Measurements from ENCODE around the gene MFSD1.

MFSD1 gene

DNA sequence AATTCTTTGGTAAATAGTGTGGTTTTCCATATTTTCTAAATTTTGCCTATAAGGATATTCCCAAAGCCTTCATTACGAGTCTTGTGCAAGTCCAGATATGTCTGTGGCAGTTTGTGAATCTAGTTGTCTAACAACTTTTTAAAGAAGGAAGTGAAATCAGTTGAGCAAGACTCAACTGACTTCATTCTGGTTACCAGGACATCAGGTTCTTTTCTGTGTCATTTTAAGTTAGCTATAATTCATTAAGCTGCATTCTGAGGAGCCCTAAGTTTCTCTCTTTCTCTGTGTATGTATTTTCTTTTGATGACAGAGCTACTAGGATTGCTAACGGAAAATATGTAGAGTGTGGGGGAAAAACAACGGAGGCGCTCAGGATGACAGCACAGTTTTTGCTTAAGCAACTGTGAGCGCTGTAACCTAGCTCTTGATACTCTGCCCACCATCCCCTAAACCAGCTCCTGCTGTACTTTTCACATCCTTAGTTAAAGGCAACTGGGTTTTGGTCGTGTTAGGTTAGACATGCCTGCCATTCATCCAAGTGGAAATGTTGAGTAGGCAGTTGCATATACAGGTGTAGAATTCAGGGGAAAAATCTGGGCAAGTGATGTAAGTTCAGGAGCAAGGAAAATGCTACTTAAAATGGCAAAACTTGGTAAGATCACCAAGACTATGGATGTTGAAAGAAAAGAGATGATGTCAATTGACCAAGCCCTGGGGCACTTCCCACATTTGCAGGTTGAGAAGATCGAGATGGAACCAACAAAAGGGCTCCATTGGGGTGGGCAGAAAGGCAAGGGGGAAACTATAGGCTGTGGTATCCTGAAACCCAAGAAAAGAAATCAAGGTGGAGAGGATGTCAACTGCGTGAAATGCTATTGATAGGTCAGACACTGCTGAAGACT lies 9.2 kb downstream of the MFSD1 start:
- CTCF ChIA-PET = interaction anchor here (0.7 to 1.4 kb wide), 4 partner anchors 9 to 449 kb away, joined by 3 to 7 read pairs (median 4); no protein-coding TSS in a partner anchor
- H3K36me3 Mint-ChIP-seq = peaks cover 36% of the 10 kb centered on the region
- no peak overlapping the region for H3K4me3 Mint-ChIP-seq
- H3K27ac Mint-ChIP-seq = no peak overlapping the region
- H3K27me3 Mint-ChIP-seq = no peaks in the 10 kb centered on the region
- H3K9me3 Mint-ChIP-seq = no peaks in the 10 kb centered on the region
- H3K4me1 Mint-ChIP-seq = peaks cover 23% of the 10 kb centered on the region
- DNase-seq = no peak

GRCh38 chr3:158819282-158819681 lies 17.4 kb downstream of the MFSD1 start:
- no peaks in the 10 kb centered on the region for H3K9me3 Mint-ChIP-seq
- no peak overlapping the region for H3K27ac Mint-ChIP-seq
- H3K27me3 Mint-ChIP-seq = no peaks in the 10 kb centered on the region
- CTCF ChIA-PET = interaction anchor here (0.9 to 1.2 kb wide), 3 partner anchors 10 to 441 kb away, joined by 3 to 5 read pairs (median 3); no protein-coding TSS in a partner anchor
- H3K36me3 Mint-ChIP-seq = peaks cover 26% of the 10 kb centered on the region
- no peaks in the 10 kb centered on the region for H3K4me1 Mint-ChIP-seq
- DNase-seq = no peak
- no peak overlapping the region for H3K4me3 Mint-ChIP-seq

DNA sequence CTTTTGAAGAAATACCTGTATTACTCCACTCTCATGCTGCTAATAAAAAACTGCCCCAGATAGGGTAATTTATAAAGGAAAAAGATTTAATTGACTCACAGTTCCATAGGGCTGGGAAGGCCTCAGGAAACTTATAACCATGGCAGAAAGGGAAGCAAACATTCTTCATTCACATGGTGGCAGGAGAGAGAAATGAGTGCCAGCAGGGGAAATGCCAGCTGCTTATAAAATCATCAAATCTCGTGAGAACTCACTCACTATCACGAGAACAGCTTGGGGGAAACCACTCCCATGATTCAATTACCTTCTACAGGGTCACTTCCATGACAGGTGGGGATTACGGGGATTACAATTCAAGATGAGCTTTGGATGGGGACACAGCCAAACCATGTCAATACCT lies 18.7 kb downstream of the MFSD1 start:
- H3K4me1 Mint-ChIP-seq = no peaks in the 10 kb centered on the region
- no peak for DNase-seq
- CTCF ChIA-PET = interaction anchor here (1.0 kb wide), 1 partner anchor 10 kb away, joined by 4 read pairs; no protein-coding TSS in a partner anchor
- H3K9me3 Mint-ChIP-seq = no peaks in the 10 kb centered on the region
- no peak overlapping the region for H3K4me3 Mint-ChIP-seq
- H3K36me3 Mint-ChIP-seq = peaks cover 22% of the 10 kb centered on the region
- H3K27ac Mint-ChIP-seq = no peak overlapping the region
- H3K27me3 Mint-ChIP-seq = no peaks in the 10 kb centered on the region

DNA sequence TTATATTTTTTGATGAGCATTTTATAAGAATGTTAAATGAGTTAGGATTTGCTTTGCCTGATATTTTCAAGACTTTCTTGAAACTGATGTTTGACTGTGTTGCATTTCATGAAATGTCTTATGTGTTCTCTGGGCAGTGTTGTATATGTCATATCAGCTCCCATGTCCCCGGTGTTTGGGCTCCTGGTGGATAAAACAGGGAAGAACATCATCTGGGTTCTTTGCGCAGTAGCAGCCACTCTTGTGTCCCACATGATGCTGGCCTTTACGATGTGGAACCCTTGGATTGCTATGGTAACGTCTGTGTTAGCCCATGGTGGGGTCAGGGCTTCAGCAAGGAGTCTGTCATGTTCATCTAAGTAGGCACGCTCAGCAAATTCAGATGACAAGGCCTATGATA lies 20.0 kb downstream of the MFSD1 start:
- Mint-ChIP-seq H3K27me3 (no peaks in the 10 kb centered on the region), H3K4me1 (no peaks in the 10 kb centered on the region), H3K9me3 (no peaks in the 10 kb centered on the region), H3K27ac (no peak overlapping the region), H3K36me3 (peaks cover 20% of the 10 kb centered on the region), H3K4me3 (no peak overlapping the region)
- CTCF ChIA-PET = no interaction called here
- DNase-seq = no peak

DNA sequence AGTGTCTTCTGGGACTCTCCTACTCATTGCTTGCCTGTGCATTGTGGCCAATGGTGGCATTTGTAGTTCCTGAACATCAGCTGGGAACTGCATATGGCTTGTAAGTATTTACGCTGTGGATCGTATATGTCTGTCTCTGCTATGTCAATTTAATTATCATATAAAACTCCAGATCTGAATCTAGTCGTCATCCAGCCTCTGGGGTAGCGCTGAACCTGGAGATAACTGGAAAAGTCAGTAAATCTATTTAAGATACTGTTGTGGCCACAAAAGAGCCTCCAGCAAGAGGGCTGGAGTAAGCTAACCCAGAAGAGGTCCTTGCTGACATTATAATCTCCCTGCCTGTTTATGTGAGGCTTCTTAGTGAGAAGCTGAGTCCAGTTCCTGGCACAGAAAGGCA lies 21.6 kb downstream of the MFSD1 start:
- Mint-ChIP-seq H3K27me3 (no peaks in the 10 kb centered on the region), H3K4me3 (no peak overlapping the region), H3K9me3 (no peaks in the 10 kb centered on the region), H3K27ac (no peak overlapping the region), H3K36me3 (peaks cover 16% of the 10 kb centered on the region), H3K4me1 (no peaks in the 10 kb centered on the region)
- DNase-seq = no peak
- CTCF ChIA-PET = interaction anchor here (0.5 kb wide), 1 partner anchor 174 kb away, joined by 3 read pairs; no protein-coding TSS in a partner anchor

- Mint-ChIP-seq H3K27me3 (no peaks in the 10 kb centered on the region), H3K4me1 (no peaks in the 10 kb centered on the region), H3K36me3 (peaks cover 14% of the 10 kb centered on the region), H3K27ac (no peak overlapping the region), H3K9me3 (no peaks in the 10 kb centered on the region), H3K4me3 (no peak overlapping the region)
- CTCF ChIA-PET = no interaction called here
- DNase-seq = no peak
These were observed 25.9 kb downstream of the MFSD1 start for GRCh38 chr3:158827773-158828172.

DNA sequence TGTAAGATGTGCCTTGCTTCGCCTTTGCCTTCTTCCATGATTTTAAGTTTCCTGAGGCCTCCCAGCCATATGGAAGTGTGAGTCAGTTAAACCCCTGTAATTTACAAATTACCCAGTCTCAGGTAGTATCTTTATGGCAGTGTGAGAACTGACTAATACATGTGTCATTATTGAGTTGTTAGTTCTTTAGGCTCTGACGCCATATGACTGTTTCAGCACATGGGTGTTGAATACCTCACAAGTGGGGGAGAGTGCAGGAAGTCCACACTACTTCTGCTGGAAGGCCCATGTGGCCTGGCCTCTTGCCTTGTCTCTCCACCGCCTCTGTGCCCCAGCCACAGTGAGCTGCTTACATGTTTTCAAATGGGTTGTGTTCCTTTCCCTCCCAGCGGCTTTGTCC lies 28.5 kb downstream of the MFSD1 start:
- CTCF ChIA-PET = interaction anchor here (1.3 kb wide), 1 partner anchor 16 kb away, joined by 3 read pairs; no protein-coding TSS in a partner anchor
- no peak overlapping the region for H3K4me3 Mint-ChIP-seq
- no peaks in the 10 kb centered on the region for H3K4me1 Mint-ChIP-seq
- no peak overlapping the region for H3K27ac Mint-ChIP-seq
- no peaks in the 10 kb centered on the region for H3K9me3 Mint-ChIP-seq
- peaks cover 9% of the 10 kb centered on the region for H3K36me3 Mint-ChIP-seq
- H3K27me3 Mint-ChIP-seq = no peaks in the 10 kb centered on the region
- no peak for DNase-seq

GRCh38 chr3:158831861-158832260 lies 30.0 kb downstream of the MFSD1 start:
- no peaks in the 10 kb centered on the region for H3K9me3 Mint-ChIP-seq
- no peak overlapping the region for H3K4me3 Mint-ChIP-seq
- no peak for DNase-seq
- no peaks in the 10 kb centered on the region for H3K27me3 Mint-ChIP-seq
- no peak overlapping the region for H3K27ac Mint-ChIP-seq
- CTCF ChIA-PET = interaction anchor here (1.1 to 1.4 kb wide), 3 partner anchors 13 to 37 kb away, joined by 3 to 4 read pairs (median 3); no protein-coding TSS in a partner anchor
- peaks cover 8% of the 10 kb centered on the region for H3K36me3 Mint-ChIP-seq
- H3K4me1 Mint-ChIP-seq = no peaks in the 10 kb centered on the region

GRCh38 chr3:158835631-158836030 lies 33.8 kb downstream of the MFSD1 start:
- H3K9me3 Mint-ChIP-seq = no peaks in the 10 kb centered on the region
- CTCF ChIA-PET = no interaction called here
- H3K4me3 Mint-ChIP-seq = no peak overlapping the region
- no peaks in the 10 kb centered on the region for H3K4me1 Mint-ChIP-seq
- no peak overlapping the region for H3K27ac Mint-ChIP-seq
- H3K36me3 Mint-ChIP-seq = peaks cover 3% of the 10 kb centered on the region
- peaks cover 4% of the 10 kb centered on the region for H3K27me3 Mint-ChIP-seq
- DNase-seq = no peak

- H3K4me1 Mint-ChIP-seq = no peaks in the 10 kb centered on the region
- H3K9me3 Mint-ChIP-seq = no peaks in the 10 kb centered on the region
- H3K27ac Mint-ChIP-seq = no peak overlapping the region
- CTCF ChIA-PET = no interaction called here
- no peak overlapping the region for H3K4me3 Mint-ChIP-seq
- peaks cover 4% of the 10 kb centered on the region for H3K27me3 Mint-ChIP-seq
- no peak for DNase-seq
- no peaks in the 10 kb centered on the region for H3K36me3 Mint-ChIP-seq
These were observed 34.5 kb downstream of the MFSD1 start for GRCh38 chr3:158836312-158836711.

GRCh38 chr3:158837240-158837639 lies 35.4 kb downstream of the MFSD1 start:
- Mint-ChIP-seq H3K27ac (no peak overlapping the region), H3K27me3 (peaks cover 4% of the 10 kb centered on the region), H3K36me3 (no peaks in the 10 kb centered on the region), H3K4me3 (no peak overlapping the region), H3K9me3 (no peaks in the 10 kb centered on the region), H3K4me1 (no peaks in the 10 kb centered on the region)
- CTCF ChIA-PET = interaction anchor here (0.9 kb wide), 1 partner anchor 9 kb away, joined by 3 read pairs; no protein-coding TSS in a partner anchor
- DNase-seq = no peak

- no peak for DNase-seq
- Mint-ChIP-seq H3K4me3 (no peak overlapping the region), H3K27ac (no peak overlapping the region), H3K4me1 (no peaks in the 10 kb centered on the region), H3K9me3 (no peaks in the 10 kb centered on the region), H3K27me3 (peaks cover 4% of the 10 kb centered on the region), H3K36me3 (no peaks in the 10 kb centered on the region)
- CTCF ChIA-PET = no interaction called here
These were observed 38.1 kb downstream of the MFSD1 start for GRCh38 chr3:158839966-158840365.

DNA sequence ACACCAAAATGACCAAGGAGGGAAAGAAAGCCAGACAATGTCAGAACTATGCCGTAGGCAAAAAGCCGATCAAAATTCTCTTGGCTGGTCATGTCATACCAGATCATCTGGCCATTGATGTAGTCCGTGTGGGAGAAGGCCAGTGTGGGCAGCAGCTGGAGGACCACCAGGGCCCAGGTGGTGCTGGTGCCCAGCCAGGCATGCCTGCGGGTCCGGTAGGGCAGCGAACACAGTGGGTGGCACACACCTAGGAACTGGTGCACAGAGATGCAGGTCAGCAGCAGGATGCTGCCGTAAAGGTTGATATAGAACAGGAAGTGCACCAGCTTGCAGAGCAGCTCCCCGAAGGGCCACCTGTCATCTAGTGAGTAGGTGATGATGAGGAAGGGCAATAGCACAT lies 39.5 kb downstream of the MFSD1 start:
- Mint-ChIP-seq H3K4me3 (no peak overlapping the region), H3K4me1 (peaks cover 4% of the 10 kb centered on the region), H3K9me3 (no peaks in the 10 kb centered on the region), H3K36me3 (no peaks in the 10 kb centered on the region), H3K27ac (no peak overlapping the region), H3K27me3 (peaks cover 8% of the 10 kb centered on the region)
- CTCF ChIA-PET = no interaction called here
- DNase-seq = no peak

- Mint-ChIP-seq H3K4me1 (peaks cover 18% of the 10 kb centered on the region), H3K27ac (no peak overlapping the region), H3K36me3 (no peaks in the 10 kb centered on the region), H3K9me3 (no peaks in the 10 kb centered on the region), H3K4me3 (no peak overlapping the region), H3K27me3 (peaks cover 4% of the 10 kb centered on the region)
- CTCF ChIA-PET = interaction anchor here (1.0 to 1.7 kb wide), 2 partner anchors 8 to 417 kb away, joined by 3 to 6 read pairs; no protein-coding TSS in a partner anchor
- DNase-seq = no peak
These were observed 41.1 kb downstream of the MFSD1 start for GRCh38 chr3:158842976-158843375.
